ENCODE measurements around the gene C20orf204. TPM values are rescaled to one million over a fixed set of nuclear protein-coding genes. Genes with fewer than 3 reads are reported as not detected.

Gene C20orf204
- total and polyA plus RNA-seq, 2 of the 4 experiments (the other 2 are of a cell fraction): 0.09 to 0.18 TPM

GRCh38 chr20:64068386-64069208 is 32.6 kb downstream of the C20orf204 start:
- peaks cover 11% of the 10 kb centered on the region; the same call in 1 of the 2 replicates for H3K36me3 ChIP-seq (ENCODE audit: control insufficient read depth, insufficient read depth, low read length)
- no peak overlapping the region for H2BK5ac ChIP-seq (ENCODE audit: low read depth, low read length, poor library complexity, severe bottlenecking)
- H2AK9ac ChIP-seq (replicated peaks; ENCODE audit: low read depth, low read length, poor library complexity): no peak overlapping the region
- H3K4ac ChIP-seq (ENCODE audit: low read depth, low read length): no peak overlapping the region
- H3K4me3 ChIP-seq (ENCODE audit: insufficient read depth, low read depth, low read length): no peak overlapping the region
- no peak overlapping the region for H3K56ac ChIP-seq (ENCODE audit: extremely low read depth, insufficient read depth, low read length)
- dilution Hi-C loops (cut with HindIII; ENCODE audit: low sequenced_read_pairs, unreplicated experiment) (no loop called here), intact Hi-C loops (cut with micrococcal nuclease) (no loop called here), in situ Hi-C loops (cut with MboI; ENCODE audit: low sequenced_read_pairs) (no loop called here)
- H3K18ac ChIP-seq (ENCODE audit: low read depth, low read length): no peak overlapping the region
- H3K79me1 ChIP-seq (ENCODE audit: low read depth in 1 of 2, low read length in 2 of 2): peaks cover 3 to 27% of the 10 kb centered on the region in 2 experiments; a peak in 3 of 4 replicates
- no peak overlapping the region for H2BK120ac ChIP-seq (ENCODE audit: low read depth, low read length)
- H3K9ac ChIP-seq (ENCODE audit: low read depth, low read length): no peak overlapping the region
- no peak overlapping the region for H3K14ac ChIP-seq (replicated peaks; ENCODE audit: low read depth, low read length)
- peaks cover 15% of the 10 kb centered on the region for H4K20me1 ChIP-seq (ENCODE audit: insufficient read depth, low read length)
- H3K27me3 ChIP-seq (ENCODE audit: control insufficient read depth, insufficient read depth, low read length): no peaks in the 10 kb centered on the region
- POLR2A ChIA-PET (ENCODE audit: unreplicated experiment): no interaction called here
- H3K9me3 ChIP-seq (ENCODE audit: control insufficient read depth, insufficient read depth, low read length): no peaks in the 10 kb centered on the region
- CTCF ChIA-PET: interaction anchor here (0.5 to 1.8 kb wide), 2 partner anchors 11 to 66 kb away, joined by 5 to 6 read pairs; no protein-coding TSS in a partner anchor
- no peak overlapping the region for H3K27ac ChIP-seq (ENCODE audit: insufficient read depth, low read length)
- peaks cover 13% of the 10 kb centered on the region for H3K9me1 ChIP-seq (ENCODE audit: insufficient read depth, low read length)
- DNase-seq: no peak
- TF ChIP-seq RFX5 (IDR thresholded peaks at IDR 0.05; ENCODE audit: low read depth, low read length) (no peak), RCOR1 (IDR thresholded peaks at IDR 0.05; ENCODE audit: insufficient replicate concordance, low read length) (no peak), NFE2L2 (IDR thresholded peaks at IDR 0.05; ENCODE audit: low read depth, low read length) (no peak), MAZ (IDR thresholded peaks at IDR 0.05; ENCODE audit: borderline replicate concordance, low read depth, low read length) (no peak), CHD1 (IDR thresholded peaks at IDR 0.05; ENCODE audit: low read depth, low read length) (no peak), POLR2A (IDR thresholded peaks at IDR 0.05; ENCODE audit: low read depth, low read length) (no peak), MXI1 (IDR thresholded peaks at IDR 0.05; ENCODE audit: borderline replicate concordance, low read depth, low read length) (no peak), FOS (IDR thresholded peaks at IDR 0.05; ENCODE audit: low read depth, low read length) (no peak), CTCF (conservative IDR thresholded peaks at IDR 0.05; ENCODE audit: low read depth, low read length) (no peak), USF2 (IDR thresholded peaks at IDR 0.05; ENCODE audit: low read depth, low read length) (no peak), MAFK (IDR thresholded peaks at IDR 0.05; ENCODE audit: low read depth, low read length) (no peak), ELK1 (IDR thresholded peaks at IDR 0.05; ENCODE audit: borderline replicate concordance, low read depth, low read length) (no peak), SMC3 (IDR thresholded peaks at IDR 0.05; ENCODE audit: low read depth, low read length) (no peak), CEBPB (IDR thresholded peaks at IDR 0.05; ENCODE audit: low read depth, low read length) (no peak)
- H3K23ac ChIP-seq (ENCODE audit: low read depth, low read length): no peak overlapping the region
- no peak overlapping the region for H2BK20ac ChIP-seq (ENCODE audit: low read depth, low read length)
- peaks cover 20% of the 10 kb centered on the region for H3K4me1 ChIP-seq (ENCODE audit: control insufficient read depth, insufficient read depth, low read length)
- no peak overlapping the region for H4K5ac ChIP-seq (ENCODE audit: low read depth, low read length)
- ATAC-seq (ENCODE audit: low read depth): no peak
- H3K4me2 ChIP-seq (ENCODE audit: low read depth, low read length): no peak overlapping the region
- H2BK15ac ChIP-seq (ENCODE audit: low read depth, low read length): no peak overlapping the region
- H4K8ac ChIP-seq (ENCODE audit: low read depth in 2 of 2, low read length in 2 of 2): no peak overlapping the region
- H2AFZ ChIP-seq (replicated peaks; ENCODE audit: low read length, poor library complexity): no peak overlapping the region
- BruUV-seq (replicated peaks): no TSS peak
- H2AK5ac ChIP-seq (ENCODE audit: low read depth, low read length): no peak overlapping the region
- WGBS, 2 experiments (ENCODE audit: extremely low coverage in 2 of 2, insufficient read length in 1 of 2): 95% methylated on average over 3 of the region's 12 CpGs; no CpG with 5 or more reads in 1 of the 2 experiments
- no peak overlapping the region for H4K91ac ChIP-seq (ENCODE audit: insufficient read depth, low read depth, low read length)

All from IMR-90 (cell line).